HCT116 (cell line): ENCODE data around the gene HSPB3.

Experiments used
- ATF3 ChIP-seq: IDR thresholded peaks from 2 replicates; pipeline ENCODE4 v1.6.1; 2012
- CTCF ChIP-seq, 3 experiments: fragments of 200-600 bp in 1 of 3; sonication (generic) in 1 of 3; IDR thresholded peaks in 2 of 3; conservative IDR thresholded peaks in 1 of 3; 2 replicates each; pipeline ENCODE4 v1.5.1; 2012 to 2017; ENCODE audit warnings: low read depth in 2 of 3, low read length in 2 of 3, antibody characterized with exemption in 1 of 3, borderline replicate concordance in 1 of 3, control low read depth in 1 of 3, mild to moderate bottlenecking in 1 of 3, mixed read lengths in 1 of 3, mixed run types in 1 of 3, moderate library complexity in 1 of 3; ENCODE audit not compliant: insufficient read depth in 1 of 3
- EGR1 ChIP-seq: IDR thresholded peaks from 2 replicates; pipeline ENCODE4 v1.6.1; 2012; ENCODE audit warnings: low read depth
- FOSL1 ChIP-seq: IDR thresholded peaks from 2 replicates; pipeline ENCODE4 v1.6.1; 2012; ENCODE audit warnings: low read depth
- MAX ChIP-seq: IDR thresholded peaks from 2 replicates; pipeline ENCODE4 v1.6.1; 2012
- POLR2A ChIP-seq: IDR thresholded peaks from 2 replicates; pipeline ENCODE4 v1.7.0; 2011; ENCODE audit warnings: borderline replicate concordance; ENCODE audit not compliant: insufficient read depth, insufficient read length; ENCODE audit errors: extremely low read depth
- POLR2AphosphoS5 ChIP-seq: IDR thresholded peaks from 2 replicates; pipeline ENCODE4 v1.6.1; 2011; ENCODE audit warnings: mild to moderate bottlenecking, low read depth, low read length, moderate library complexity
- REST ChIP-seq: IDR thresholded peaks from 2 replicates; pipeline ENCODE4 v1.6.1; 2012; ENCODE audit warnings: low read depth
- SP1 ChIP-seq: IDR thresholded peaks from 2 replicates; pipeline ENCODE4 v1.6.1; 2012; ENCODE audit warnings: low read depth

- no peak for TF ChIP-seq REST
- TF ChIP-seq ATF3: no peak
- TF ChIP-seq MAX: no peak
- no peak for TF ChIP-seq CTCF (IDR thresholded peaks at IDR 0.05 in 2 of 3, conservative IDR thresholded peaks at IDR 0.05 in 1 of 3; ENCODE audit: borderline replicate concordance in 1 of 3, insufficient read depth in 1 of 3, low read depth in 2 of 3, low read length in 2 of 3)
- no peak for TF ChIP-seq POLR2A
- TF ChIP-seq POLR2AphosphoS5: no peak
- no peak for TF ChIP-seq SP1
- TF ChIP-seq EGR1: no peak
- TF ChIP-seq FOSL1: no peak
Observed at GRCh38 chr5:54446379-54446732, 9.1 kb upstream of the HSPB3 start.
